K562 (cell line): ENCODE data around the gene ECHDC1. TPM values are rescaled to one million over a fixed set of nuclear protein-coding genes. Genes with fewer than 3 reads are reported as not detected.
A peak's percentile ranks its signal among the peaks of the same experiment; 100 is the strongest.

Source experiments
- ARID1B ChIP-seq: fragments of 450-650 bp; IDR thresholded peaks from 2 replicates; pipeline ENCODE4 v1.6.1; 2016; ENCODE audit warnings: antibody characterized with exemption, mild to moderate bottlenecking, inconsistent platforms
- ARID3B ChIP-seq: fragments of 250-450 bp; sonication (Bioruptor Pico); IDR thresholded peaks from 2 replicates; pipeline ENCODE4 v1.4.0; 2020; ENCODE audit warnings: borderline replicate concordance
- BDP1 ChIP-seq: IDR thresholded peaks from 3 replicates; pipeline ENCODE4 v1.6.1; 2011; ENCODE audit not compliant: insufficient read length, insufficient read depth
- CEBPB ChIP-seq: fragments of 450-650 bp; IDR thresholded peaks from 2 replicates; pipeline ENCODE4 v1.6.1; 2016; ENCODE audit warnings: missing genetic modification characterization, missing compliant biosample characterization
- CGGBP1 ChIP-seq: fragments of 250-450 bp; sonication (Bioruptor Pico); IDR thresholded peaks from 2 replicates; pipeline ENCODE4 v1.9.0; 2021; ENCODE audit warnings: mild to moderate bottlenecking
- DEAF1 ChIP-seq: fragments of 450-650 bp; formaldehyde crosslinking; IDR thresholded peaks from 2 replicates; pipeline ENCODE4 v1.4.0; 2020; ENCODE audit warnings: mild to moderate bottlenecking, moderate library complexity
- ESRRA ChIP-seq: fragments of 450-650 bp; IDR thresholded peaks from 2 replicates; pipeline ENCODE4 v1.6.1; 2014; ENCODE audit warnings: low read depth, mild to moderate bottlenecking, moderate library complexity, borderline replicate concordance
- FOSL1 ChIP-seq: fragments of 200-800 bp; sonication (Bioruptor generic); conservative IDR thresholded peaks from 2 replicates; pipeline ENCODE4 v1.6.1; 2016; ENCODE audit warnings: missing genetic modification characterization, missing compliant biosample characterization
- GATAD2B ChIP-seq: fragments of 450-650 bp; IDR thresholded peaks from 2 replicates; pipeline ENCODE4 v1.6.1; 2017; ENCODE audit warnings: mild to moderate bottlenecking, borderline replicate concordance
- HDAC2 ChIP-seq: fragments of 450-650 bp; IDR thresholded peaks from 2 replicates; pipeline ENCODE4 v1.6.1; 2016; ENCODE audit warnings: mild to moderate bottlenecking
- ILF3 ChIP-seq: fragments of 450-650 bp; IDR thresholded peaks from 2 replicates; pipeline ENCODE4 v1.6.1; 2018; ENCODE audit warnings: antibody characterized with exemption, mild to moderate bottlenecking, moderate library complexity, borderline replicate concordance
- KDM1A ChIP-seq, 2 experiments: fragments of 450-650 bp; IDR thresholded peaks; 2 replicates each; pipeline ENCODE4 v1.6.1; 2016; ENCODE audit warnings: mild to moderate bottlenecking in 2 of 2
- MAFF ChIP-seq: IDR thresholded peaks from 2 replicates; pipeline ENCODE4 v1.6.1; 2012; ENCODE audit warnings: low read length, improper control_type of control experiment
- MITF ChIP-seq: IDR thresholded peaks from 2 replicates; pipeline ENCODE4 v1.6.1; 2014; ENCODE audit warnings: antibody characterized with exemption
- NFRKB ChIP-seq: fragments of 450-650 bp; IDR thresholded peaks from 2 replicates; pipeline ENCODE4 v1.6.1; 2016; ENCODE audit warnings: low read depth
- NFYB ChIP-seq: IDR thresholded peaks from 2 replicates; pipeline ENCODE4 v1.6.1; 2011; ENCODE audit warnings: mild to moderate bottlenecking, moderate library complexity; ENCODE audit not compliant: insufficient read length; ENCODE audit errors: extremely low read depth
- RBBP5 ChIP-seq: fragments of 200-600 bp; sonication (generic); IDR thresholded peaks from 2 replicates; pipeline ENCODE4 v1.6.1; 2012; ENCODE audit warnings: borderline replicate concordance, mild to moderate bottlenecking, low read length, control low read depth, inconsistent platforms; ENCODE audit not compliant: insufficient read depth, poor library complexity, severe bottlenecking
- RCOR1 ChIP-seq, 2 experiments: IDR thresholded peaks; 2 replicates each; pipeline ENCODE4 v1.6.1; 2012; ENCODE audit warnings: low read depth in 2 of 2, low read length in 2 of 2, borderline replicate concordance in 1 of 2, improper control_type of control experiment in 1 of 2
- ZKSCAN3 ChIP-seq: fragments of 250-450 bp; sonication (Bioruptor Pico); IDR thresholded peaks from 2 replicates; pipeline ENCODE4 v1.4.0; 2020
- ZNF217 ChIP-seq: sonication (generic); formaldehyde crosslinking; IDR thresholded peaks from 2 replicates; pipeline ENCODE4 v1.8.0; 2022; ENCODE audit warnings: mild to moderate bottlenecking, missing genetic modification reagents
- polyA plus RNA-seq, 8 experiments: library from polyadenylated mRNA; depleted of rRNA in 4 of 8; stranded (reverse) in 5 of 8; unstranded in 3 of 8; fragments of >200 nt; fragmentation: Nextera tagmentation in 2 of 8; fragmentation: Illumina TruSeq in 1 of 8; extraction: Ambion mirVana in 2 of 8; extraction: Trizol in 1 of 8; gene quantifications; 2 replicates each; pipeline versions ENCODE4 v1.2.1 to v1.2.3, GENCODE V29; 2011 to 2014; ENCODE audit warnings: inconsistent platforms in 1 of 8, missing spikeins in 1 of 8
- total RNA-seq, 7 experiments: library from RNA; depleted of rRNA in 6 of 7; stranded (reverse); fragments of >200 nt in 6 of 7; fragmentation: Illumina TruSeq in 2 of 7; extraction: Trizol in 2 of 7; gene quantifications; 2 replicates each; pipeline versions ENCODE4 v1.2.1 to v1.2.3, GENCODE V29; 2011 to 2021; ENCODE audit warnings: low replicate concordance in 1 of 7

The ECHDC1 gene
- total and polyA plus RNA-seq, 9 of the 15 experiments (the other 6 are each of a cell fraction or from before 2014, with no cell fraction given) = 58.0 to 105 (median 78.6) TPM

- TF ChIP-seq HDAC2 (no peak), ILF3 (no peak; the same call in 1 of the 2 replicates), ARID3B (no peak), NFRKB (peak; percentile 83), FOSL1 (tag) (no peak), GATAD2B (no peak), BDP1 (no peak), CGGBP1 (CRISPR knock-in tag) (no peak), MITF (no peak), RCOR1 (IDR thresholded peaks at IDR 0.05; ENCODE audit: borderline replicate concordance in 1 of 2, low read depth in 2 of 2, low read length in 2 of 2) (no peak), ESRRA (no peak), ARID1B (no peak), KDM1A (IDR thresholded peaks at IDR 0.05) (no peak), RBBP5 (peak; percentile 95), CEBPB (tag) (no peak), NFYB (no peak), DEAF1 (CRISPR knock-in tag) (no peak), ZNF217 (CRISPR knock-in tag) (no peak), ZKSCAN3 (CRISPR knock-in tag) (no peak), MAFF (no peak)
Observed at GRCh38 chr6:127266892-127267645, 76.3 kb downstream of the ECHDC1 start (continued).
